H1 (cell line): ENCODE results near the gene PKIB. TPM values are rescaled to one million over a fixed set of nuclear protein-coding genes. Genes with fewer than 3 reads are reported as not detected.

Experiments
- CTCF ChIA-PET: fragments of 300-600 bp; sonication (Branson Sonifier 250); formaldehyde crosslinking; loops from one replicate; lab custom pipeline; 2021; ENCODE audit not compliant: partially characterized antibody; lab: Charles Lee
- POLR2A ChIA-PET: fragments of 300-600 bp; sonication (Branson Sonifier 250); formaldehyde crosslinking; loops from one replicate; lab custom pipeline; 2021; ENCODE audit warnings: inconsistent platforms; ENCODE audit not compliant: partially characterized antibody; lab: Charles Lee
- DNase-seq, 2 experiments: peaks; one replicate each; pipeline versions ENCODE4 v3.0.0 to v3.0.0-alpha.2; 2010 to 2022; ENCODE audit warnings: low spot score in 2 of 2, low read depth in 1 of 2, mixed read lengths in 1 of 2
- FAIRE-seq: peaks from 2 replicates; lab custom pipeline; 2011; peaks lifted over from hg19 to GRCh38; lab: Jason Lieb, UNC
- H2AFZ ChIP-seq: 2 replicates; pipeline ENCODE4 v1.8.1; 2012; ENCODE audit warnings: low read length, inconsistent platforms
- H2AK5ac ChIP-seq: 2 replicates; pipeline ENCODE4 v1.6.1; 2013; ENCODE audit warnings: low read depth, low read length
- H2BK120ac ChIP-seq: replicated peaks from 2 replicates; pipeline ENCODE3; 2013; ENCODE audit warnings: low read depth, low read length, inconsistent platforms
- H2BK12ac ChIP-seq: 2 replicates; pipeline ENCODE4 v1.6.1; 2013; ENCODE audit warnings: low read depth, low read length
- H2BK15ac ChIP-seq: 2 replicates; pipeline ENCODE4 v1.6.1; 2013; ENCODE audit warnings: low read length
- H2BK20ac ChIP-seq: 2 replicates; pipeline ENCODE4 v1.6.1; 2013; ENCODE audit warnings: low read length
- H2BK5ac ChIP-seq: 2 replicates; pipeline ENCODE4 v1.6.1; 2013; ENCODE audit warnings: low read depth, low read length
- H3K14ac ChIP-seq: 2 replicates; pipeline ENCODE4 v1.6.1; 2013; ENCODE audit warnings: inconsistent platforms; ENCODE audit not compliant: insufficient read length
- H3K18ac ChIP-seq: 2 replicates; pipeline ENCODE4 v1.6.1; 2013; ENCODE audit warnings: low read length; ENCODE audit errors: extremely low read depth
- H3K23ac ChIP-seq: 2 replicates; pipeline ENCODE4 v1.6.1; 2013; ENCODE audit warnings: inconsistent platforms; ENCODE audit not compliant: insufficient read length
- H3K23me2 ChIP-seq: 2 replicates; pipeline ENCODE4 v1.6.1; 2013; ENCODE audit warnings: low read depth, low read length
- H3K27ac ChIP-seq: 2 replicates; pipeline ENCODE4 v1.6.1; 2011; ENCODE audit warnings: low read depth, low read length, inconsistent platforms
- H3K27me3 ChIP-seq, 4 experiments: replicated peaks in 1 of 4; 1 replicate in 1 of 4; 2 replicates in 3 of 4; pipeline versions ENCODE4 v1.6.1 to v1.8.1; 2011 to 2013; ENCODE audit warnings: low read length in 3 of 4, mild to moderate bottlenecking in 3 of 4, inconsistent platforms in 2 of 4, mixed read lengths in 2 of 4, moderate library complexity in 1 of 4; ENCODE audit not compliant: control insufficient read depth in 3 of 4, insufficient read depth in 3 of 4; ENCODE audit errors: extremely low read depth in 1 of 4
- H3K36me3 ChIP-seq, 4 experiments: 2 replicates each; pipeline versions ENCODE4 v1.6.1 to v1.8.1; 2011 to 2013; ENCODE audit warnings: mild to moderate bottlenecking in 4 of 4, low read length in 3 of 4, moderate library complexity in 2 of 4, control low read depth in 1 of 4, inconsistent platforms in 1 of 4; ENCODE audit not compliant: insufficient read depth in 4 of 4, control insufficient read depth in 2 of 4
- H3K4ac ChIP-seq: replicated peaks from 2 replicates; pipeline ENCODE3; 2013; ENCODE audit warnings: low read length, low read depth, mixed read lengths, inconsistent platforms; ENCODE audit not compliant: insufficient read length
- H3K4me1 ChIP-seq, 4 experiments: replicated peaks in 1 of 4; 1 replicate in 1 of 4; 2 replicates in 3 of 4; pipeline versions ENCODE4 v1.6.1 to v1.8.1; 2011 to 2013; ENCODE audit warnings: low read length in 3 of 4, inconsistent platforms in 2 of 4, mixed read lengths in 1 of 4; ENCODE audit not compliant: insufficient read depth in 4 of 4, control insufficient read depth in 3 of 4
- H3K4me2 ChIP-seq, 2 experiments: 2 replicates each; pipeline versions ENCODE4 v1.6.1 to v1.8.1; 2011 to 2013; ENCODE audit warnings: low read depth in 2 of 2, low read length in 2 of 2, control low read depth in 1 of 2, inconsistent platforms in 1 of 2, mild to moderate bottlenecking in 1 of 2; ENCODE audit not compliant: insufficient read depth in 1 of 2
- H3K4me3 ChIP-seq, 4 experiments: fragments of 200-600, 300-600 bp in 1 of 4; sonication (generic), shearing (Covaris generic), sonication (Bioruptor Twin) in 1 of 4; 2 replicates each; pipeline versions ENCODE4 v1.5.1 to v1.8.1; 2011 to 2016; ENCODE audit warnings: low read length in 4 of 4, low read depth in 3 of 4, control low read depth in 2 of 4, inconsistent platforms in 2 of 4, mild to moderate bottlenecking in 2 of 4, mixed read lengths in 1 of 4, moderate library complexity in 1 of 4; ENCODE audit not compliant: insufficient read depth in 2 of 4; ENCODE audit errors: extremely low read depth in 1 of 4
- H3K56ac ChIP-seq: replicated peaks from 2 replicates; pipeline ENCODE3; 2013; ENCODE audit warnings: low read depth, mild to moderate bottlenecking, mixed read lengths, low read length, inconsistent platforms; ENCODE audit not compliant: insufficient read length
- H3K79me1 ChIP-seq: 2 replicates; pipeline ENCODE4 v1.6.1; 2013; ENCODE audit warnings: low read depth, low read length, control low read depth
- H3K79me2 ChIP-seq, 2 experiments: 2 replicates each; pipeline versions ENCODE4 v1.6.1 to v1.8.1; 2012 to 2013; ENCODE audit warnings: low read length in 2 of 2, mild to moderate bottlenecking in 2 of 2, inconsistent platforms in 1 of 2; ENCODE audit not compliant: insufficient read depth in 2 of 2, control insufficient read depth in 1 of 2
- H3K9ac ChIP-seq, 4 experiments: replicated peaks in 1 of 4; 1 replicate in 1 of 4; 2 replicates in 3 of 4; pipeline versions ENCODE4 v1.6.1 to v1.8.1; 2011 to 2013; ENCODE audit warnings: low read depth in 3 of 4, low read length in 3 of 4, control low read depth in 2 of 4, mild to moderate bottlenecking in 2 of 4, moderate library complexity in 2 of 4, inconsistent platforms in 1 of 4; ENCODE audit errors: extremely low read depth in 1 of 4
- H3K9me3 ChIP-seq, 2 experiments: 2 replicates each; pipeline versions ENCODE4 v1.6.1 to v1.8.1; 2012 to 2013; ENCODE audit warnings: mild to moderate bottlenecking in 2 of 2, moderate library complexity in 2 of 2, control low read depth in 1 of 2, inconsistent platforms in 1 of 2, low read depth in 1 of 2, low read length in 1 of 2, mixed read lengths in 1 of 2; ENCODE audit not compliant: insufficient read depth in 2 of 2
- H4K20me1 ChIP-seq, 2 experiments: replicated peaks in 1 of 2; 2 replicates each; pipeline versions ENCODE3 to v1.8.1; 2011 to 2013; ENCODE audit warnings: inconsistent platforms in 2 of 2, low read length in 2 of 2, mild to moderate bottlenecking in 1 of 2; ENCODE audit not compliant: insufficient read depth in 2 of 2, control insufficient read depth in 1 of 2
- H4K5ac ChIP-seq: 2 replicates; pipeline ENCODE4 v1.6.1; 2013; ENCODE audit warnings: low read length, low read depth, mixed read lengths, inconsistent platforms; ENCODE audit not compliant: insufficient read length
- H4K8ac ChIP-seq: 2 replicates; pipeline ENCODE4 v1.8.0; 2013; ENCODE audit warnings: mild to moderate bottlenecking, moderate library complexity, low read length, inconsistent platforms; ENCODE audit not compliant: insufficient read depth; ENCODE audit errors: extremely low read depth
- H4K91ac ChIP-seq: replicated peaks from 2 replicates; pipeline ENCODE3; 2013; ENCODE audit warnings: low read length, mixed read lengths, inconsistent platforms; ENCODE audit not compliant: insufficient read length
- BRCA1 ChIP-seq: IDR thresholded peaks from 2 replicates; pipeline ENCODE4 v1.6.1; 2012; ENCODE audit warnings: low read depth, low read length, improper control_type of control experiment
- CHD1 ChIP-seq: IDR thresholded peaks from 2 replicates; pipeline ENCODE4 v1.6.1; 2012; ENCODE audit warnings: low read depth, low read length, improper control_type of control experiment
- JUND ChIP-seq: IDR thresholded peaks from 2 replicates; pipeline ENCODE4 v1.6.1; 2011; ENCODE audit warnings: mild to moderate bottlenecking, improper control_type of control experiment, low read length
- MAFK ChIP-seq: IDR thresholded peaks from 2 replicates; pipeline ENCODE4 v1.6.1; 2012; ENCODE audit warnings: low read depth, mild to moderate bottlenecking, improper control_type of control experiment, low read length
- NRF1 ChIP-seq: IDR thresholded peaks from 2 replicates; pipeline ENCODE4 v1.6.1; 2011; ENCODE audit warnings: mild to moderate bottlenecking, low read depth, low read length, improper control_type of control experiment
- POLR2AphosphoS5 ChIP-seq: IDR thresholded peaks from 2 replicates; pipeline ENCODE4 v1.6.1; 2011; ENCODE audit warnings: low read depth, low read length
- RBBP5 ChIP-seq: IDR thresholded peaks from 2 replicates; pipeline ENCODE4 v1.7.1; 2012; ENCODE audit warnings: low read depth, mild to moderate bottlenecking, inconsistent platforms, low read length, moderate library complexity, borderline replicate concordance
- RNF2 ChIP-seq: fragments of 200-900, 300-1000 bp; sonication (generic); IDR thresholded peaks from 2 replicates; pipeline ENCODE4 v1.7.1; 2016; ENCODE audit warnings: borderline replicate concordance, low read depth, mild to moderate bottlenecking, antibody characterized with exemption, low read length; ENCODE audit not compliant: poor library complexity, severe bottlenecking; ENCODE audit errors: missing control alignments
- SAP30 ChIP-seq: fragments of 300-600 bp; sonication (generic); IDR thresholded peaks from 2 replicates; pipeline ENCODE4 v1.7.1; 2012; ENCODE audit warnings: low read length, moderate library complexity, mild to moderate bottlenecking, inconsistent platforms; ENCODE audit not compliant: insufficient read depth, insufficient replicate concordance
- SP4 ChIP-seq: IDR thresholded peaks from 2 replicates; pipeline ENCODE4 v1.6.1; 2012; ENCODE audit warnings: low read length, inconsistent platforms
- TAF1 ChIP-seq: IDR thresholded peaks from 2 replicates; pipeline ENCODE4 v1.6.1; 2011; ENCODE audit warnings: mild to moderate bottlenecking, low read depth, low read length
- ZNF274 ChIP-seq: IDR thresholded peaks from 2 replicates; pipeline ENCODE4 v1.7.0; 2012; ENCODE audit warnings: low read length, borderline replicate concordance; ENCODE audit errors: extremely low read depth
- WGBS, 2 experiments: shearing (Covaris generic) in 1 of 2; methylation state at CpG; one replicate each; pipeline versions ENCODE4 v1.1.6 to v1.1.7; 2013 to 2015; ENCODE audit warnings: low lambda C conversion rate in 2 of 2, mixed read lengths in 2 of 2, inconsistent platforms in 1 of 2, low coverage in 1 of 2, missing lambda C conversion rate in 1 of 2; ENCODE audit not compliant: insufficient replicate concordance in 2 of 2, insufficient coverage in 1 of 2, insufficient read length in 1 of 2; ENCODE audit errors: extremely low coverage in 1 of 2, missing lambda C conversion rate in 1 of 2; 5-methylcytosine and 5-hydroxymethylcytosine counted together
- polyA plus RNA-seq, 7 experiments: library from polyadenylated mRNA; depleted of rRNA in 3 of 7; stranded (reverse) in 5 of 7; unstranded in 2 of 7; fragments of >200 nt in 5 of 7; fragments of 200-250 nt in 2 of 7; gene quantifications; 1 replicate in 5 of 7; 2 replicates in 1 of 7; 4 replicates in 1 of 7; pipeline versions ENCODE4 v1.2.1 to v1.2.3, GENCODE V29; 2011 to 2013; ENCODE audit warnings: missing spikeins in 2 of 7, mixed read lengths in 2 of 7
- total RNA-seq: library from RNA; stranded (reverse); fragmentation: NEBNext Ultra II Directional; extraction: Animal tissue kit (Norgen Biotek cat#: 25700); gene quantifications from 2 replicates; pipeline ENCODE4 v1.2.1, GENCODE V29; 2021
- TF ChIP-seq, protein P1 (sequence below): IDR thresholded peaks from 2 replicates; pipeline ENCODE4 v1.6.1; 2012; ENCODE audit warnings: low read length, inconsistent platforms

Gene PKIB
- total and polyA plus RNA-seq, 2 of the 8 experiments (the other 6 are each of a cell fraction or from before 2014, with no cell fraction given), result 13.5 to 73.3 TPM

DNA sequence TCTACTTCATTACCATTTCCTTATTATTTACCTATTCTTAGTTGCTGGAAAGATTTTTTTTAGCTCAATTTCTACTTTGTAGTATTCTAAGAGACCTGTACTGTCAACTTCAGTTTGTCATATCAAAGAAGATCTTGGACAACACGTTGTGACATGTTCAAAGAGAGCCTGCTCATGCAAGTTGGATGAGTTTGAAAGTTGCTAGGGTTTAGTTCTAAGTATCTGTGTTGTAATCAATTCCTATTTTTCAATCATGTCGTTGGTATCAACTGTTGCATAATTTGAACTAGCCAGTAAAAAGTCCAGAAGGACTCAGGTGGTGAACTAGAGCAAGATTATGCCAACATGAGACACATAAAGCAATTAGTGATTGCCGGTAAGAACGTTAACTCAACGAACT, 30.2 kb downstream of the PKIB start:
- Histone ChIP-seq H3K4me3 (no peak overlapping the region), H4K91ac (no peak overlapping the region), H2BK15ac (no peak overlapping the region), H3K36me3 (peaks cover 0 to 2% (median 0%) of the 10 kb centered on the region in 4 experiments; a peak in 1 of 8 replicates), H2BK20ac (no peak overlapping the region), H3K79me2 (no peaks in the 10 kb centered on the region), H3K79me1 (no peaks in the 10 kb centered on the region), H4K8ac (no peak overlapping the region), H2AFZ (no peak overlapping the region), H4K20me1 (no peaks in the 10 kb centered on the region), H3K4me2 (no peak overlapping the region), H2BK120ac (no peak overlapping the region), H3K4me1 (no peaks in the 10 kb centered on the region), H3K27me3 (no peaks in the 10 kb centered on the region), H3K9me3 (no peaks in the 10 kb centered on the region), H3K23ac (no peak overlapping the region), H3K27ac (no peak overlapping the region), H4K5ac (no peak overlapping the region), H3K4ac (no peak overlapping the region), H3K14ac (no peak overlapping the region), H2BK5ac (no peak overlapping the region), H3K23me2 (no peaks in the 10 kb centered on the region), H2BK12ac (no peak overlapping the region), H3K9ac (no peak overlapping the region), H3K56ac (no peak overlapping the region), H2AK5ac (no peak overlapping the region), H3K18ac (no peak overlapping the region)
- WGBS, 2 experiments, result 87% methylated on average over 5 of the region's 5 CpGs; no CpG with 5 or more reads in 1 of the 2 experiments
- FAIRE-seq (no peak), DNase-seq (no peak)
- ChIA-PET CTCF (interaction anchor here (0.9 to 4.4 kb wide), 2 partner anchors 12 to 149 kb away, joined by 3 to 19 read pairs; no protein-coding TSS in a partner anchor), POLR2A (interaction anchor here (1.0 to 1.3 kb wide), 2 partner anchors 9 to 17 kb away, joined by 3 read pairs; no protein-coding TSS in a partner anchor)
- TF ChIP-seq NRF1 (no peak), SAP30 (no peak), MAFK (no peak), SP4 (no peak), RNF2 (no peak), JUND (no peak), ZNF274 (no peak), CHD1 (no peak), BRCA1 (no peak), RBBP5 (no peak), TAF1 (no peak), POLR2AphosphoS5 (no peak)
- TF ChIP-seq, protein P1, sequence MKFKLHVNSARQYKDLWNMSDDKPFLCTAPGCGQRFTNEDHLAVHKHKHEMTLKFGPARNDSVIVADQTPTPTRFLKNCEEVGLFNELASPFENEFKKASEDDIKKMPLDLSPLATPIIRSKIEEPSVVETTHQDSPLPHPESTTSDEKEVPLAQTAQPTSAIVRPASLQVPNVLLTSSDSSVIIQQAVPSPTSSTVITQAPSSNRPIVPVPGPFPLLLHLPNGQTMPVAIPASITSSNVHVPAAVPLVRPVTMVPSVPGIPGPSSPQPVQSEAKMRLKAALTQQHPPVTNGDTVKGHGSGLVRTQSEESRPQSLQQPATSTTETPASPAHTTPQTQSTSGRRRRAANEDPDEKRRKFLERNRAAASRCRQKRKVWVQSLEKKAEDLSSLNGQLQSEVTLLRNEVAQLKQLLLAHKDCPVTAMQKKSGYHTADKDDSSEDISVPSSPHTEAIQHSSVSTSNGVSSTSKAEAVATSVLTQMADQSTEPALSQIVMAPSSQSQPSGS, result no peak
